SKM-1 treated with dmso at 0.1 percent for 144 hours (cell line): Measurements from ENCODE around the gene CNDP2.
"Not testable (repeated sequence)": the region's sequence is repeated elsewhere in the genome, so short reads cannot be mapped to it uniquely, and the experiment has no call there.

Experiments used
- DNase-seq: peaks from one replicate; lab custom pipeline; 2025; ENCODE audit not compliant: unreplicated experiment; lab: John Stamatoyannopoulos, UW

The CNDP2 gene

DNA sequence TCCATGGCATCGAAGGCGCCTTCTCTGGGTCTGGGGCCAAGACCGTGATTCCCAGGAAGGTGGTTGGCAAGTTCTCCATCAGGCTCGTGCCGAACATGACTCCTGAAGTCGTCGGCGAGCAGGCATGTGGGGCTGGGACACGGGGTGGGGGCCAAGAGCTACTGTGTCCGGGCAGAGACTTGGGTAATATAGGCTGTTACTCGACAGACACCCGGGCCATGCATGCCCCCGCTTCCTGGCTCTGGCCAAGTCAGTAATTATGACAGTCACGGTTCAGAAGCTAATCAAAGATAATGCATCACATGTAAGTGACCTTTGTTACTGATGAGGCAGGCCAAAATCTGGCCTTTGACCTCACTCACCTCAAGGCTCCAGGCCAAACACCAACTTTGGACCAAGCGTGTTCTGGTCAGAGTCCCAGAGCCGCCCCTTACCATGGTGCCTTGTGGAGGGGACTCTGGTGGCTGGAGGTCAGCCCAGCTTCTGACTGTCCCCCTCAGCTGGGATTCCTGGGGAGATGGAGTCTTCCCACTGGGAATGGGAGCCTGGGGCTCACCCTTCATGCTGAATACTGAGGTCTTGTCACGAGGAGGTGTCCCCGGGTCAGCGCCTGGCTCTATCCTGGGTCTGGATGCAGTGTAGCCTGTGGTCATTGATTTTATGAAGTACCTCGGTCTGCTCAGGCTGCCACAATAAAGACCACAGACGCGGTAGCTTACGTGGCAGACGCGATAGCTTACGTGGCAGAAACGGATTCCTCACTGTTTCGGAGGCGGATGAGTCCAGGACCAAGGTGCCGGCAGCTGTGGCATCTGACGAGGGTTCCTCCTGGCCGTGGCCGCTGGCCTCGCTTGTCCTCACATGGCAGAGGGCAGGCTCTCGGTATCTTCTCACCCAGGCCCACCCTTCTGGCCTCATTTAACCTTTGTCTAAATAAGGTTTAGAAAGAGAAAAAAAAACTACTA, 20.4 kb downstream of the CNDP2 start:
- no peak for DNase-seq

DNA sequence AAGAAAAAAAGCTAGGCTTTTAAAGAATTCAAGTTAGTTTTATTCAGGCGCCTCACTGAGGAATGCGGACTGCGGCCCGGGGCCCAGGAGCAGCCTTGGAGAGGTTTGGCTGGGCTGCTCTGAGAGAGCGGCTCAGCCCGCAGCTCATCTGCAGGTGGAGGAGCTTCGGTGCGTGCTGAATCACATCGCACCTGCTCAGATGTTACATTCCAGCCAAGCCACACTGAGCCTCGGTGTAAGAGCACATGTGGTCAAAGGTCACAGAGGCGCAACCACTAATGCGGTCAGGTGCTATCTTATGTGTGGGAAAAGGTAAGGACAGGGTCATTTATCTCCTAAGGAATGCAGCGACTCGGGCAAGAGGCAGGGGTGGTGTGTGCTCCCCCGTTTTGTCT, 21.1 kb downstream of the CNDP2 start:
- DNase-seq = no peak

DNA sequence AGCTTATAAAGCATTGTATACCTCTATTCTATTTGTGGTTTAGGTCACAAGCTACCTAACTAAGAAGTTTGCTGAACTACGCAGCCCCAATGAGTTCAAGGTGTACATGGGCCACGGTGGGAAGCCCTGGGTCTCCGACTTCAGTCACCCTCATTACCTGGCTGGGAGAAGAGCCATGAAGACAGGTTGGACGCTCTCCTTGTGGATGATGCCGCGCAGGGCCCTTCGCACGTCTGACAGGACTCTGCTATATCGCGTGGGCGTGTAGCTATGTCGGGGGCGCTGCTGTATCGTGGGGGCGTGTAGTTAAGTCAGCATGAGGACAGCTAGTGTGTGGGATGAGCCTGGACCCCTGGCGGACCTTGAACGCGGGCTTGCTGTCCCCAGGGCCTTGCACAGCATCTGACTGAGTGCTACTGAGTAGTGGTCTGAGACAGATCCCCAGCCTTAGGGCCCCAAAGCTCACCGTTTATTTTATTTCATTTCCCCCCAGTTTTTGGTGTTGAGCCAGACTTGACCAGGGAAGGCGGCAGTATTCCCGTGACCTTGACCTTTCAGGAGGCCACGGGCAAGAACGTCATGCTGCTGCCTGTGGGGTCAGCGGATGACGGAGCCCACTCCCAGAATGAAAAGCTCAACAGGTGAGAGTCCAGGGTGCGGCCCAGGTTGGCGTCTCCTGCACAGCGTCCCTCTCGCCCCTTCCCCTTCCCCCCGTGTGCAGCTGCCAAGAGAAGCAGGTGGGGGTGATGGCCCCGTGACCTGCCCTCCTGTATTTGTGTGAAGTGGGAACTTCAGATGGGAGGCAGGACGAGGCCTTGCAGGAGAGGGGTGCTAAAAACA, 22.5 kb downstream of the CNDP2 start:
- DNase-seq = no peak

DNA sequence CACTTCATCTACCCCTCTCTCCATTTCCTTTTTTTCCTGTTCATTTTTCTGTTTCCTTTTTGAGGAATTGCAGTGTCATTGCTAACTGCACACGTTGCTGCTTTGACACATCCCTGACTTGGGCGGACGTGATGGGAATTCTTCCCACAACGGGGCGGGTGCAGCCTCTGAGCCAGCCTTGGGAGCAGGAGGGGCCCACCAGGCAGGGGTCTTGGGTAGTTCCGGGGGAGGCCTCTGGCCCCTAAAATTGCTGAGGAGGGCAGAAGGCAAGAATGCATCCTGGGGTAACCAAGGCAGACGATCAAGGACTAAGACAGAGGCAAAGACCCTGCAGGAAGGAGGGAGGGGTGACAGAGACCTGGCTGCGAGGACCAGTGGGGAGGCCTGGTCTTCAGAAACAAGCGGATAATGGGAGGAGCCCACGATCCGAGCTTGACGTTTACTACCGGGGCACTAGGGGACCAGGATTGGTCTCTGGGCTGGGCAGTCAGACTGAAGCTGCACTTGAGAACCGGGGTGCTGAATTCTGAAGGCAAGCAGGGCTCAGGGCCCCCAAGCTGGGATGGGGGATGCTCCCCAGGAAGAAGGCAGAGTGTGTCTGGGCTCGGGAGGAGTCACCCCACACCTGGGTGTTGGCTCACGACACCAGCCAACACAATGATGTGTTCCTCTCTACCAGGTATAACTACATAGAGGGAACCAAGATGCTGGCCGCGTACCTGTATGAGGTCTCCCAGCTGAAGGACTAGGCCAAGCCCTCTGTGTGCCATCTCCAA, 23.3 kb downstream of the CNDP2 start:
- DNase-seq = no peak

DNA sequence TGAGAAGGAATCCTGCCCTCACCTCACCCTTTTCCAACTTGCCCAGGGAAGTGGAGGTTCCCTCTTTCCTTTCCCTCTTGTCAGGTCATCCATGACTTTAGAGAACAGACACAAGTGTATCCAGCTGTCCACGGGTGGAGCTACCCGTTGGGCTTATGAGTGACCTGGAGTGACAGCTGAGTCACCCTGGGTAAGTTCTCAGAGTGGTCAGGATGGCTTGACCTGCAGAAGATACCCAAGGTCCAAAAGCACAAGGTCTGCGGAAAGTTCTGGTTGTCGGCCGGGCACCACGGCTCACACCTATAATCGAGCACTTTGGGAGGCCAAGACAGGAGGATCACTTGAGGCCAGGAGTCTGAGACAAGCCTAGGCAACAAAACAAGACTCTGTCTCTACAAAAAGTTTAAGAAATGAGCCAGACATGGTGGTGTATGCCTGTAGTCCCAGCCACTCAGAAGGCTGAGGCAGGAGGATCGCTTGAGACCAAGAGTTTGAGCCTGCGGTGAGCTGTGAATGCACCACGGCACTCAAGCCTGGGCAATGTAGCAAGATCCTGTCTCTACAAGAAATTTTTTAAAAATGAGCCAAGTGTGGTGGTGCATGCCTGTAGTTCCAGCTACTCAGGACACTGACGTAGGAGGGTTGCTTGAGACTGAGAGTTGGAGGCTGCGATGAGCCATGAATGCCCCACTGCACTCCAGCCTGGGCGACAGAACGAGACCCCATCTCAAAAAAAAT, 24.1 kb downstream of the CNDP2 start:
- DNase-seq = no peak

DNA sequence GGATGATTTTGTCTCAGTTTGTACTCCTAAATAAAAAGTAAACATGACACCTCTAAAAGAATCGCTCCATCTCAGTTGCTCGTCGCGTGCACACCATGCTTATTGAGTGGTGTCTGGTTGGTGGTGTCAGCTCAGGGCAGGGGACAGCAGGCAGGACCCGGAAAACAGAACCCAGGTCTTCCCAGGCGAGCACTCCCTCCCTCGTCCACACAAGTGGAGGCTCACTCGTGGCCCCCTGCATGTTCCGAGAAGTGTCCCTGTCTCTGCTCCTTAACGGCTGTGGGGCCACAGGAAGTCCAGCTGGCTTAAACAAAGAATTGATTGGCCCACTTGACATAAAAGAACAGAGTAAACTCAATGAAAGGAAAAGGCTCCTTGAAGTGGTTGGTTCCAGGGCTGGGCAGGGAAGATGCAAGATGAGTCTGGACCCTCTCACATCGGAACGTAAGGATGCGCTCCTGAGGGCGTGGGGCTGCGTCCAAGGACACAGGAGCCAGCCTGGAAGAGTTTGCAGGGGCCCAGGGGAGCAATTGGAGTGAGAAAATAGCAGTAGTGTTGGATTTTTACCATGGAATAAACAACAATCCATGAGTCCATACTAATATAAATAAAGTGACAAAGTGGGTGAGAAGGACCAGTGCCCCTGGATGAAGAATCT, 25.0 kb downstream of the CNDP2 start:
- no peak for DNase-seq

GRCh38 chr18:74522635-74523548, 26.7 kb downstream of the CNDP2 start:
- DNase-seq = no peak

DNA sequence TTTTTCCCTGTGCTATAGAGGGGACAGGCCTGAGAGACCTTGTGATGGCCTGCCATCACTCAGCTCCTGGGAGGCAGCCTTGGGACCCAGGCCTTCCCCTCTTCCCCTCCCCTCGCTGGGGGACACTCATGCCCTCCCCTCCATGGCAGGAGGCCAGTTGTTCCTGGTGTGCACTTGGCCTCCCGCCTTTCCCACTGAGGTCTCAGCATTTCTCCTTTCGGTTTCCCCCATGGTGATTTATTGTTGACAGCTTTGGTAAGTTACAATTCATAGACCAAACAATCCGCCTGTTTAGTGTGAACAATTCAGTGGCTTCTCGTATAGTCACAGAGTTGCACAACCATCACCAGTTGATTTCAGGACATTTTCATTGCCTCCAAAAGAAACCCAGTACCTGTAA, 27.9 kb downstream of the CNDP2 start:
- DNase-seq = no peak

DNA sequence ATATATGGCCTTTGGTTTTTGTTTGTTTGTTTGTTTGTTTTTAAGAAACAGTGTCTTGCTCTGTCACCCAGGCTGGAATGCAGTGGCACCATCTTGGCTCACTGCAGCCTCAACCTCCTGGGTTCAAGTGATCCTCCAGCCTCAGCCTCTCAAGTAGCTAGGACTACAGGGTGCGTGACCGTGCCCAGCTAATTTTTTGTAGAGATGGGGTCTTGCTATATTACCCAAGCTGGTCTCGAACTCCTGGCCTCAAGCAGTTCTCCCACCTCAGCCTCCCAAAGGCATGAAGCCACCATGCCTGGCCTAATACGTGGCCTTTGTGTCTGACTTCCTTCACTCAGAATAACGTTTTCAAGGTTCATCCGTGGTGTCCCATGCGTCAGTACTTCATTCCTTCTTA, 28.8 kb downstream of the CNDP2 start:
- not testable (repeated sequence) for DNase-seq

DNA sequence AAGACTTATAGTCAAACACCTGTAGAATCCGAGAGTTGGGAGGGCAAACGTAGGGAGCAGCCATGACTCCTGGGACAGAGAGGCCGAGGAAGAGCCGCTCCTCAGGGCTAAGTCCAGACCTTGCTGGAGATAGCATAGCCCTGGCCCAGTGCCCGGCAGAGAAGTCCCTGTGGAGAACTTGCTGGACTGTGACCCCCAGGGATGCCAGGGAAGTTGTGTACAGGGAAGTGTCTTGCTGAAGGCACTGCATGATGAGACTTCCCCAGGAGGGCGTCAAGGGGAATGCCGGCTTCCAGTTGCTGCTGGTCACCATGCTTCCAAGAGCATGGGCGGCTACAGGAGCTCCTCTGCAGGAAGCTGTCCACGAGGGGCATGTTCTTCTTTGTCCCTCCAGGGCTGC, 29.6 kb downstream of the CNDP2 start:
- DNase-seq = no peak

DNA sequence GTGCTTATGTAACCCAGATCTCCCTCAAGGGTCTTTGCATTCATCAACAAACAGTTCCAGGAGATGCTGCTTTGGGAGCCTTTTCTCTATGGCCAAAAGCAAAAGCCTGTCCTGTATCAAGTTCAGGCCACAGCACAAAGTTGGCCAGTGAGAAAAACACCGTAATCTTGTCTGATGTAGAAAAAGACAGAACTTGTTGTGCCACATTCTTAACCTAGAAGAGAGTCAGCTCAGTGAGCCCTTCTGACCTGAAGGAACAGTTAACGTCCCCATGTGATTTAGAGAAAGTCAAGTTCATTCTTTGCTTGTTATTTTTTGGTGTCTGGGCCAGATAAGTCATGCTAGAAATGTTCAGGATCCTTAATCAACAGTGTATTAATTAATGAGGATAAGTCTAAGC, 30.3 kb downstream of the CNDP2 start:
- DNase-seq = no peak

- no peak for DNase-seq
These were observed 32.3 kb downstream of the CNDP2 start for GRCh38 chr18:74528478-74528877.

- DNase-seq = no peak
These were observed 32.8 kb downstream of the CNDP2 start for GRCh38 chr18:74528913-74529312.

DNA sequence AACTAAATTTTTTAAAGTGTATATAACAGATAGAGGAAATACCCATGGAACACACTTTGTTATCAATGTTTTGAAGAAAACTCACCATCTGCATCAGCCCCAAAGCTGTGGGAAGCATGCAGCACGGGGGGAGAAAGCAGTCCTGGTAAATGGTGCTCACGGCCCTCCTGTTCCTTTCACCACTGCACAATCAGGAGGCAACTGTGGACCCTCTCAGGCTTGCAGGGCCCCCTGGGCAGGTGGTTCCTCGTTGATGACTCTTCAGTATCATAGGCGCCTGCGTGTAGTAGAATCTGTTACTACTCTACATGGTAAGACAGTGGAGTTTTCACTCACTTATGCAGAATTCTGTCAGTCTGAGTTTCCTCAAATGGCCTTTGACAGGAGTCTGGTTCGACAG, 33.2 kb downstream of the CNDP2 start:
- DNase-seq = no peak

DNA sequence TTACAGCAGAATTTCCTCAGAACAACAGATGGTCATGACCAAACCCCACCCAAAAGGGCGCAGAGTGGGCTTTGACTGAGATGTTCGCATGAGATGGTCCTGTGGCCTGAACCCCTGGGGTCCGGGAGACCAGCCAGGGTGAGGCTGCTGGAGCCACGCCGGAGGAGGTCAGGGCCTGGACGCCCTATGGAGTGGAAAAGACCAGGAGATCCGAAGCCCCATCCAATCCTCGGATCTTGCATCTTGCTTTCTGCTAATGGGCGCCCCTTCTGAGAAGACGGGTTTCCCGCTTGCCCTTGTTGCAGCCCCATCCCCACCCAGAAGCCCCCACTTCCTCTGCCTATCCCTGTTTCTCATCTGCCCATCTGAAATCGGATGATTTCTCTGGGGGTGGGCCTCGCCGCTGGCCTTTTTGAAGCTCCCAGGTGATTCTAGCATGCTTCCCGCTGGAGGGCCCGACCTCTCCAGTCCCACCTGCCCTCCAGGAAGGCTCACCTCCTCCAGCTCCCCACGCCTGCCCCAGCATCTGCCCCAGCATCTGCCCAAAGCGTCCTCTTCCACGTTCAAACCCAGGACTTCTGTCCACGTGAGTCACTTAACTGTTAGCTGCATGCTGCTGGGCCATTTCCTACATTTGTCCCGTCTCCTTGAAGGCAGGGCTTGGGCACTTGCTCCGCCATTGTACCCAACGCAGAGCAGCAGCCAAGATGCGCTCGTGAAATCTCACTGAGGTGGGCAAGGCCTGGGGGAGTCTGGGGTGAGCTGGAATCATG, 33.8 kb downstream of the CNDP2 start:
- no peak for DNase-seq

- no peak for DNase-seq
These were observed 34.4 kb downstream of the CNDP2 start for GRCh38 chr18:74530584-74530862.

GRCh38 chr18:74531043-74531442, 34.9 kb downstream of the CNDP2 start:
- no peak for DNase-seq

DNA sequence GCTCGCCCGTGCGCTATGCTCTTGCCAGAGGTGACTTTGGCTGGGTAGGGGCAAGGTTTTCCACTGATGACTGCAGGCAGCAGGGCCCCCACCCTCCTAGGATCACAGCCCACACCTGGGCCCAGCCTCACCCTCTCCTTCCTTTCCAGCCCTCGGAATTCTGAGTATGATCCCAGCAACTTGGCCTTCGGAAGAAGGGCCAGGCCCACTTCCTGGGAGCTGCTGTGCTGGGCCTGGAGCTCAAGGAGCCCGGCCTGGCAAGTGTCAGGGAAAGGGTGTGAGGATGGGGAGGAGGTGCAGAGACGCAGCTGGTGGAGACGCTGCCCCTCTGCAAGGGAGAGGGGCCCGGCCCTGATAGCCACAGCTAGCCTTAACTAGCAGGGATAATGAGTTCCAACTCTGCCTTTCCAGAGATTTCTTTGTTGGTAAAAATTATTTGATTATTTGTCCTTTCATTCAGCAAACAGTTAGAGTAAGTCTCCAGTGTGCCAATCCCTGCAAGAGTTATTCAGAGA, 36.4 kb downstream of the CNDP2 start:
- no peak for DNase-seq
